ENCODE data around the gene LRPAP1.

LRPAP1 gene

GRCh38 chr4:3468154-3468553 lies 64.1 kb downstream of the LRPAP1 start:
- no peak overlapping the region for H2AFZ ChIP-seq (ENCODE audit: low read length)
- H3K79me2 ChIP-seq (ENCODE audit: insufficient read depth, low read length) = no peaks in the 10 kb centered on the region
- no peaks in the 10 kb centered on the region for H3K27me3 ChIP-seq (ENCODE audit: insufficient read depth, low read length, poor library complexity, severe bottlenecking)
- no peak overlapping the region for H3K4me3 ChIP-seq (ENCODE audit: low read length, poor library complexity, severe bottlenecking)
- H3K36me3 ChIP-seq (ENCODE audit: insufficient read depth, low read length) = no peaks in the 10 kb centered on the region
- no peaks in the 10 kb centered on the region for H3K9me3 ChIP-seq (ENCODE audit: insufficient read depth, low read depth, low read length)
- TF ChIP-seq CTCF (conservative IDR thresholded peaks at IDR 0.05; ENCODE audit: low read length) (no peak), EZH2phosphoT487 (IDR thresholded peaks at IDR 0.05; ENCODE audit: borderline replicate concordance) (no peak)
- H3K4me2 ChIP-seq (ENCODE audit: low read depth, low read length, poor library complexity, severe bottlenecking) = no peak overlapping the region
- H3K9ac ChIP-seq (ENCODE audit: low read depth, low read length, poor library complexity, severe bottlenecking) = no peak overlapping the region
- no peaks in the 10 kb centered on the region for H3K9me2 ChIP-seq (replicated peaks; ENCODE audit: low read depth, low read length)
- H3F3A ChIP-seq (ENCODE audit: low read depth) = no peaks in the 10 kb centered on the region
- no peaks in the 10 kb centered on the region for H3K4me1 ChIP-seq (ENCODE audit: insufficient read depth, low read length, poor library complexity, severe bottlenecking)
- H4K20me1 ChIP-seq (ENCODE audit: insufficient read depth, low read length, poor library complexity, severe bottlenecking) = no peaks in the 10 kb centered on the region

GRCh38 chr4:3467601-3468031 lies 64.6 kb downstream of the LRPAP1 start:
- no peak overlapping the region for H3K9ac ChIP-seq (ENCODE audit: low read depth, low read length, poor library complexity, severe bottlenecking)
- no peaks in the 10 kb centered on the region for H3K79me2 ChIP-seq (ENCODE audit: insufficient read depth, low read length)
- no peak overlapping the region for H3K4me3 ChIP-seq (ENCODE audit: low read length, poor library complexity, severe bottlenecking)
- H3F3A ChIP-seq (ENCODE audit: low read depth) = no peaks in the 10 kb centered on the region
- no peak overlapping the region for H3K4me2 ChIP-seq (ENCODE audit: low read depth, low read length, poor library complexity, severe bottlenecking)
- no peaks in the 10 kb centered on the region for H3K9me2 ChIP-seq (replicated peaks; ENCODE audit: low read depth, low read length)
- no peak overlapping the region for H2AFZ ChIP-seq (ENCODE audit: low read length)
- TF ChIP-seq EZH2phosphoT487 (IDR thresholded peaks at IDR 0.05; ENCODE audit: borderline replicate concordance) (no peak), CTCF (conservative IDR thresholded peaks at IDR 0.05; ENCODE audit: low read length) (no peak)
- H3K4me1 ChIP-seq (ENCODE audit: insufficient read depth, low read length, poor library complexity, severe bottlenecking) = no peaks in the 10 kb centered on the region
- H3K27me3 ChIP-seq (ENCODE audit: insufficient read depth, low read length, poor library complexity, severe bottlenecking) = no peaks in the 10 kb centered on the region
- H3K36me3 ChIP-seq (ENCODE audit: insufficient read depth, low read length) = no peaks in the 10 kb centered on the region
- no peaks in the 10 kb centered on the region for H3K9me3 ChIP-seq (ENCODE audit: insufficient read depth, low read depth, low read length)
- no peaks in the 10 kb centered on the region for H4K20me1 ChIP-seq (ENCODE audit: insufficient read depth, low read length, poor library complexity, severe bottlenecking)

GRCh38 chr4:3466691-3467600 lies 65.3 kb downstream of the LRPAP1 start:
- H3K9ac ChIP-seq (ENCODE audit: low read depth, low read length, poor library complexity, severe bottlenecking) = no peak overlapping the region
- H3K79me2 ChIP-seq (ENCODE audit: insufficient read depth, low read length) = no peaks in the 10 kb centered on the region
- H3K4me3 ChIP-seq (ENCODE audit: low read length, poor library complexity, severe bottlenecking) = no peak overlapping the region
- no peaks in the 10 kb centered on the region for H3K9me2 ChIP-seq (replicated peaks; ENCODE audit: low read depth, low read length)
- H3F3A ChIP-seq (ENCODE audit: low read depth) = no peaks in the 10 kb centered on the region
- no peak overlapping the region for H3K4me2 ChIP-seq (ENCODE audit: low read depth, low read length, poor library complexity, severe bottlenecking)
- H4K20me1 ChIP-seq (ENCODE audit: insufficient read depth, low read length, poor library complexity, severe bottlenecking) = no peaks in the 10 kb centered on the region
- TF ChIP-seq EZH2phosphoT487 (IDR thresholded peaks at IDR 0.05; ENCODE audit: borderline replicate concordance) (no peak), CTCF (conservative IDR thresholded peaks at IDR 0.05; ENCODE audit: low read length) (no peak)
- no peaks in the 10 kb centered on the region for H3K9me3 ChIP-seq (ENCODE audit: insufficient read depth, low read depth, low read length)
- no peak overlapping the region for H2AFZ ChIP-seq (ENCODE audit: low read length)
- H3K36me3 ChIP-seq (ENCODE audit: insufficient read depth, low read length) = no peaks in the 10 kb centered on the region
- H3K27me3 ChIP-seq (ENCODE audit: insufficient read depth, low read length, poor library complexity, severe bottlenecking) = no peaks in the 10 kb centered on the region
- no peaks in the 10 kb centered on the region for H3K4me1 ChIP-seq (ENCODE audit: insufficient read depth, low read length, poor library complexity, severe bottlenecking)
